Measurements from ENCODE around the gene ZNF850.
"Not testable (repeated sequence)": the region's sequence is repeated elsewhere in the genome, so short reads cannot be mapped to it uniquely, and the experiment has no call there.

ZNF850 gene

GRCh38 chr19:36772311-36773222, at the start of gene ZNF850:
TSS of gene ZNF850 (minus strand) at chr19:36772807. CDS start at chr19:36762606, 10,201 bp downstream.
- peak; percentile 96 for DNase-seq

DNA sequence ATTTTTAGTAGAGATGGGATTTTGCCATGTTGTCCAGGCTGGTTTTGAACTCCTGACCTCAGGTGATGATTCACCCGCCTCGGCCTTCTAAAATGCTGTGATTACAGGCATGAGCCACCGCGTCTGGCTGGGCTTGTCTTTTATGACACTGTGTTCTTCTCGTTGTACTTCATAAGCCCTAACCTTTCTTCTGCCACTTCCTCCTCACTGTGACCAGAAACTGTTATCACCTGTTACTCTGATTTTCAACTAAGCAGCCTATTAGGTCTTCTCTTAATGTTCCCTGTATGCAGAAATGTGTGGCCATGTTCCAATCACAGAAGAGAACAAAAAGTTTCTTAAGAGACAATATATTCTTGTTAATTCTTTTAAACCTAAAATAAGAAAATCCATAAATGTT, 49.2 kb upstream of the ZNF850 start:
- DNase-seq = no peak

DNA sequence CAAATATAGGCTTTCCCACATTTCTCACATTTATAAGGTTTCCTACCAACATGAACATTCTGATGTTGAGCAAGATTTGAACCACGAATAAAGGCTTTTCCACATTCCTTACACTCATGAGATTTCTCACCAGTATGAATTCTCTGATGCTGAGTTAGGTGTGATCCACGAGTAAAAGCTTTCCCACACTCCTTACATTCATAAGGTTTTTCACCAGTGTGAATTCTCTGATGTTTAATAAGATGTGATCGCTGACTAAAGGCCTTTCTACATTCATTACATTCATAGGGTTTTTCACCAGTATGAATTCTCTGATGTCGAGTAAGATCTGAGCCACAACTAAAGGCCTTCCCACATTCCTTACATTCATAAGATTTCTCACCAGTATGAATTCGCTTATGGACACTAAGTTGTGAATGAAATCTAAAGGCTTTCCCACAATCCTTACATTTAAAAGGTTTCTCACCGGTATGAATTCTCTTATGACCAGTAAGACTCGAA, 46.6 kb upstream of the ZNF850 start:
- no peak for DNase-seq

DNA sequence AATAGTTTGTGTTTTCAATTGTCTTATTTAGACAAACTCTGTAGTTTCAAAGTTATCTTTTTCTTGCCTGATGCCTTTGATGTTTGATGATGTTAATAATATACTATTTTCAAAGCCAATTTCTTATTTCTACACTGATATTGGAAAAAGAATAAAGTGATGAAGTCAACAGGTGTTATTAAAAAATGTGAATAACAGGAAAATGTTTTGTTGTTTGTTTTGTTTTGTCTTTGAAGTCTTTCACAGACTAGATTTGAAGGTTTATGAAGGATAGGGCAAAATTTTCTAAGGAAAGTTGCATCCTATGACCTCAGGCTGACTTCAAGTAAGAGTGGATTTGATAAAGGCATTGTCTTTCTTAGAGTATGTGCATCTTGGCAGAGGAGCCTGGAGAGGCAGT, 34.4 kb upstream of the ZNF850 start:
- DNase-seq = no peak

- DNase-seq = no peak
Observed at GRCh38 chr19:36805364-36805763, 32.8 kb upstream of the ZNF850 start.

- DNase-seq = no peak
Observed at GRCh38 chr19:36797786-36798108, 25.1 kb upstream of the ZNF850 start.

DNA sequence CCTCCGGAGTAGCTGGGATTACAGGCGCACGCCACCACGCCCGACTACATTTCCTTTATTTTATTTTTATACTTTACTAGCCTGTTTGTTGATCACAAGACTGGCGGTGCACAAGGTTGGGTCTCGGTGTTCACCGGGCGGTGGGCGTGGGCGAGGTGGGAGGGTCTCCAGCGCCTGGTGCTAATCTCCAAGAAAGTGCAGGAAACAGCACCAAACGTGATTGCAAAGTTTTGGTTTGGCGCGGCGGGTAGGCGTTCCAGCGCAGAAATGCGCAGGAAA, 24.0 kb upstream of the ZNF850 start:
- DNase-seq = no peak

- DNase-seq = not testable (repeated sequence)
Observed at GRCh38 chr19:36791420-36792141, 19.0 kb upstream of the ZNF850 start.

- DNase-seq = no peak
Observed at GRCh38 chr19:36775768-36776167, 3.2 kb upstream of the ZNF850 start.

DNA sequence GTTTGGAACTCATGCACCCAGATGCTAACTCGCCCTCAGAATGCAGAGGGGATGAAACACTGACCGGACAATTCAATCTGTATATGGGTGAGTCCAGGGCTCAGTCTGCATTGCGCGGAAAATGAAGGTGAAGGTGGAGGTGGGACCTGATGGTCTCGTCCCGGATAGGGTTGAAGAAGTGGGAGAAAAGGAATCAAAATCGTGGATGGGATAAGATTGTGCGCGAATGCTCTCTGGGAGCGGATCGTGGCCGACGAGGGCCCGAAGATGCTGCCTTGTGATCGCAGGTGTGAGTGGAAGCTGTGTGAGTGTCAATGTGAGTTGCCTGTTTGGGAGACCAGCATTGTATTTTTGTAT, 594 bp upstream of the ZNF850 start:
- no peak for DNase-seq

DNA sequence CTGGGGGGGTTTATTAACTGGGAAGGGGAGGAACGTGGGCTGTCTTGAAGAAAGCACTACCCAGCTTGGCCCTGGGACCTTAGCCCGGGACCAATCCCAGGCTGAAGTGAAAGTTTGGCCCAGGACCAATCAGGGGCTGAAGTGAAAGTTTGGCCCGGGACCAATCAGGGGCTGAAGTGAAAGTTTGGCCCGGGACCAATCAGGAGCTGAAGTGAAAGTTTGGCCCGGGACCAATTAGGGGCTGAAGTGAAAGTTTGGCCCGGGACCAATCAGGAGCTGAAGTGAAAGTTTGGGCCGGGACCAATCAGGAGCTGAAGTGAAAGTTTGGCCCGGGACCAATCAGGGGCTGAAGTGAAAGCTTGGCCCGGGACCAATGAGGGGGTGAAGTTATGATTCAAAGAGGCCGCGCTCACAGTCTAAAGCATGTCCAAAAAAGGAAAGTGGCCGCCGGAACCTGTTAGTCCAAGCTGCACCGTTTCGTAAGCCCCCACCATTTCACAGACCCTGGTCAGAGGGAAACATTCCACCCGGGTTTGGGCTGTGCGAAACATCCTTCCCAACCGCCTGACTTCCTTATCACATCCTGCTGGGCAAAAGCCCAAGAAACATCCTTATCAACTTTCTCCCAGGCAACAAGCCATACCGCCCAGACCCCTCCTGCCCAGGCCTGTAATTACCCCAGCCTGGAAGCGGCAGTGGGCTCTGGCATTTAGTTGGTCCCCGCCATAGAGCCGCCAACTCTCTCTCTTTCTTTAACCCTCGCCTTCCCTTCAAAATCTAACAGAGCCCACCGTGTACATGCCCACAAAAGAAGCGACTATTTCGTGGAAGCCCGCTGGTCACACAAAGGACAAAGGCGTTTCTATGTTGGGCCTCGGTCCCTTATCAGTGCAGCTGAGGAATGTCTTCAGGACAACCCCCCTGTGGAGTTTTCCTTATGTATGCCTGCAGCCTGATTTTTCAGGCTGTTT, 1.1 kb downstream of the ZNF850 start:
- peak; percentile 64 for DNase-seq

GRCh38 chr19:36750066-36750691, 22.4 kb downstream of the ZNF850 start:
- DNase-seq = no peak

- not testable (repeated sequence) for DNase-seq
Observed at GRCh38 chr19:36749613-36750012, 23.0 kb downstream of the ZNF850 start.

DNA sequence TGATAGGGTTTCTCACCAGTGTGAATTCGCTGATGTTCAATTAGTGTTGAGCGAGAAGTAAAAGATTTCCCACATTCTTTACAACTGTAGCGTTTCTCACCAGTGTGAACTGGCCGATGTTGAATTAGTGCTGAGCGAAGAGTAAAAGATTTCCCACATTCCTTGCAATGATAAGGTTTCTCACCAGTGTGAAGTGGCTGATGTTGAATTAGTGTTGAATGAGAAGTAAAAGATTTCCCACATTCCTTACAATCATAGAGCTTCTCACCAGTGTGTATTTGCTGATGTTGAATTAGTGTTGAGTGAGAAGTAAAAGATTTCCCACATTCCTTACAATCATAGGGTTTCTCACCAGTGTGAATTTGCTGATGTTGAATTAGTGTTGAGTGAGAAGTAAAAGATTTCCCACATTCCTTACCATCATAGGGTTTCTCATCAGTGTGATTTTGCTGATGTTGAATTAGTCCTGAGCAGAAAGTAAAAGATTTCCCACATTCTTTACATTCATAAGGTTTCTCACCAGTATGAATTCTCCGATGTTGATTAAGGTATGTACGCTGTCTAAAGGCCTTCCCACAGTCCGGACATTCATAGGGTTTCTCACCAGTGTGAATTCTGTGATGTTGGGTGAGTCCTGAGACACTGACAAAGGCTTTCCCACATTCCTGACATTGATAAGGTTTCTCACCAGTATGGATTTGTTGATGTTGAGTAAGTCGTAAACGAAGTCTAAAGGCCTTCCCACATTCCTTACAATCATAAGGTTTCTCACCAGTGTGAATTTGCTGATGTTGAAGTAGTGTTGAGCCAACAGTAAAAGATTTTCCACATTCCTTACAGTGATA, 24.0 kb downstream of the ZNF850 start:
- DNase-seq = no peak

DNA sequence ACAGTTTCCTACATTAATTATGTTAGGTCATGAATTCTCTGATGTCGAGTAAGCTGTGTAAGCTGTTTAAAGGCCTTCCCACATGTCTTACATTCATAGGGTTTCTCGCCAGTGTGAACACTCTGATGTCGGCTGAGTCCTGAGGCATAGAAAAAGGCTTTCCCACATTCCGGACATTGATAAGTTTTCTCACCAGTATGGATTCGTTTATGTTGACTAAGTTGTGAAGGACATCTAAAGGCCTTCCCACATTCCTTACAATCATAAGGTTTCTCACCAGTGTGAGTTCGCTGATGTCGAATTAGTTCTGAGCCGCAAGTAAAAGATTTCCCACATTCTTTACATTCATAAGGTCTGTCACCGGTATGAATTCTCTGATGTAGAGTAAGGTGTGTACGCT, 24.9 kb downstream of the ZNF850 start:
- no peak for DNase-seq

DNA sequence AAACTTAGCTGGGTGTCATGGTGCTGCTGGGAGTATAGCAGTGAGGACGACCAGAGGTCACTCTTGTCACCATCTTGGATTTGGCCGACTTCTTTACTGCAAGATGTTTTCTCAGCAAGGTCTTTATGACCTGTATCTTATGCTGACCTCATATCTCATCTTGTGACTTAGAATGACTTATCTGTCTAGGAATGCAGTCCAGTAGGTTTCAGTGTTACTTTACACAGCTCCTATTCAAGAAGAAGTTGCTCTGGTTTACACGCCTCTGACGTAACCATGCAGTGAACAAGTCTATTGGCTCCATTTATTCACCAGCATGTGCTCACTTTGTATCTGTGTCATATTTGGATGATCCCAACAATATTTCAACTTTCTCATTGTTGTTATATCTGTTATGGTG, 26.7 kb downstream of the ZNF850 start:
- DNase-seq = no peak

GRCh38 chr19:36736166-36736565, 36.4 kb downstream of the ZNF850 start:
- not testable (repeated sequence) for DNase-seq

- no peak for DNase-seq
Observed at GRCh38 chr19:36719687-36720556, 52.7 kb downstream of the ZNF850 start.

DNA sequence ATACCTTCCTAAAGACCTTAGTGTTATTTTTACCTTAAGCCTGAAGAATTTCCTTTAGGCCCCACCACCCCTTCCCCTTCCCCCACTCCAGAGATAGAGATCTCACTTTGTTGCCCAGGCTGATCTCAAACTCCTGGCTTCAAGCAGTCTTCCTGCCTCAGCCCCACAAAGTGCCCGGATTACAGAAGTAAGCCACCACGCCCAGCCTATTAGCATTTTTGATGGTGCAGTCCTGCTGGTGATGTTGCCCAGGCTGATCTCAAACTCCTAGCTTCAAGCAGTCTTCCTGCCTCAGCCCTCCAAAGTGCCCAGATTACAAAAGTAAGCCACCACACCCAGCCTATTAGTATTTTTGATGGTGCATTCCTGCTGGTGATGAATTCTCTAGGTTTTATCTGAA, 63.2 kb downstream of the ZNF850 start:
- DNase-seq = no peak

- no peak for DNase-seq
Observed at GRCh38 chr19:36707134-36707533, 65.5 kb downstream of the ZNF850 start.

- peak; percentile 53 for DNase-seq
Observed at GRCh38 chr19:36688058-36688457, 84.5 kb downstream of the ZNF850 start.

Data from activated CD8-positive, alpha-beta memory T cell treated with anti-CD3 and anti-CD28 coated beads, Interleukin-2, amount 50 U/mL, for 48 hours (primary cell).